Vagina (tissue), 2 donors: Measurements from ENCODE around the gene ACBD3.

Experiments
- CTCF ChIP-seq, 3 experiments: fragments of 450-650 bp in 2 of 3; fragments of 200-600 bp in 1 of 3; sonication (generic) in 1 of 3; IDR thresholded peaks; one replicate each; pipeline ENCODE4 v1.5.1; 2017 to 2019; ENCODE audit warnings: antibody characterized with exemption in 3 of 3, mild to moderate bottlenecking in 2 of 3, moderate library complexity in 2 of 3
- POLR2AphosphoS5 ChIP-seq, 2 donors: sonication (generic); formaldehyde crosslinking; IDR thresholded peaks; one replicate each; pipeline ENCODE4 v1.9.0; 2017; ENCODE audit warnings: antibody characterized with exemption in 2 of 2, mild to moderate bottlenecking in 2 of 2, low read depth in 1 of 2; ENCODE audit not compliant: insufficient read depth in 1 of 2

GRCh38 chr1:226134170-226135058 lies 52.1 kb downstream of the ACBD3 start:
- TF ChIP-seq CTCF (IDR thresholded peaks at IDR 0.05) (no peak), POLR2AphosphoS5 (IDR thresholded peaks at IDR 0.05; ENCODE audit: insufficient read depth in 1 of 2, low read depth in 1 of 2) (no peak)
